ENCODE results near the gene JPT1.
A peak's percentile ranks its signal among the peaks of the same experiment; 100 is the strongest.

JPT1 gene

DNA sequence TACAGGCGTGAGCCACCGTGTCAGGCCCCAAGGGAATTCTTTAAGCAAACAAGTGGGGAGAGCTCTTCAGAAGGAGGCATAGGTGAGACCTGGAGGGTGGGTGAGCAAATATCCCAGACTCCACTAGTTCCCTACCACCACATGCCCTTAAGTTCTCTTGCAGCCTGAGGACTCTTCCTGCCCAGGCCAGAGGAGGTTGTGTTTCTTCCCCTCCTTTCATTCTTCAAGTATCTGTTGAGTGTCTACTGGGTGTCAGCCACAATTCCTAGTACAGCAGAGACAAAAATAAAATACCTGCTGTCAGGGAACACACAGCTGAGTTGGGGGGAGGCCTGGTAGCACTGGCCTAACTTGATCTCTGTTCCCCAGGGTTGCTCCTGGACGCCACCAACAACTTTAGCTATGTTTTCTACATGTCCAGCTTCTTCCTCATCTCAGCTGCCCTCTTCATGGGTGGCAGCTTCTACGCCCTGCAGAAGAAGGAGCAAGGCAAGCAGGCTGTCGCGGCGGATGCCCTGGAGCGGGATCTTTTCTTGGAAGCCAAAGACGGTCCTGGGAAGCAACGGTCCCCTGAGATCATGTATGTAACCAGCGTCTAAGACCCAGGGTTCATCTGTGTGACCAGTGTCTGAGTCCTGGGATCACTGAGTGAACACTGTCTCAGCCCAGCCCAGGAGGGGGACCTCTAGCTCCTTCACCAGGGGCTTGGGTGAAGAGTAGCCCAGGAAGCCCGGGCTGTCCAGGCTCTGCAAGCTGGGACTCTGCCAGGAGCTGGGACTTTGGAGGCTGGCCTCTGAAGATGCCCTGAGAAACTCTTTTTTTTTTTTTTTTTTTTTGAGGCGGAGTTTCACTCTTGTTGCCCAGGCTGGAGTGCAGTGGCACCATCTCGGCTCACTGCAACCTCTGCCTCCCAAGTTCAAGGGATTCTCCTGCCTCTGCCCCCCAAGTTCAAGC, 50.4 kb downstream of the JPT1 start:
- DNase-seq: no peak

DNA sequence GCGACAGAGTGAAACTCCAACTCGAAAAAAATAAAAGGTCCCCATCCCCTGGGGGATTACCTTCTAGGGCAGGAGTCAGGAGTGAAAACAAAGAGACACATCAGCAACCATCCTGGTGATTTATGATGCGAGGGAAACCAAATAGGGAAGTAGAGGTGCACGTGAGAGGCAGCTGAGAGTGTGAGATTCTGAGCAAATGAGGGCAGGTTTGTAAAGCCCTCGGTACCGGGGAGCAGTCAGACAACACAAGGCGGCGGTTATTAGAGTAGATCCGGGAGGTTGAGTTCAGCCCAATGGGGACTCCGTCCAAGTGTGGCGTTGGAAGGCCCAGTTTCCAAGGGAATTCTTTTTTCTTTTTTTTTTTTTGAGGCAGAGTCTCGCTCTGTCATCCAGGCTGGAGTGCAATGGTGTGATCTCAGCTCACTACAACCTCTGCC, 51.9 kb downstream of the JPT1 start:
- no peak for DNase-seq

DNA sequence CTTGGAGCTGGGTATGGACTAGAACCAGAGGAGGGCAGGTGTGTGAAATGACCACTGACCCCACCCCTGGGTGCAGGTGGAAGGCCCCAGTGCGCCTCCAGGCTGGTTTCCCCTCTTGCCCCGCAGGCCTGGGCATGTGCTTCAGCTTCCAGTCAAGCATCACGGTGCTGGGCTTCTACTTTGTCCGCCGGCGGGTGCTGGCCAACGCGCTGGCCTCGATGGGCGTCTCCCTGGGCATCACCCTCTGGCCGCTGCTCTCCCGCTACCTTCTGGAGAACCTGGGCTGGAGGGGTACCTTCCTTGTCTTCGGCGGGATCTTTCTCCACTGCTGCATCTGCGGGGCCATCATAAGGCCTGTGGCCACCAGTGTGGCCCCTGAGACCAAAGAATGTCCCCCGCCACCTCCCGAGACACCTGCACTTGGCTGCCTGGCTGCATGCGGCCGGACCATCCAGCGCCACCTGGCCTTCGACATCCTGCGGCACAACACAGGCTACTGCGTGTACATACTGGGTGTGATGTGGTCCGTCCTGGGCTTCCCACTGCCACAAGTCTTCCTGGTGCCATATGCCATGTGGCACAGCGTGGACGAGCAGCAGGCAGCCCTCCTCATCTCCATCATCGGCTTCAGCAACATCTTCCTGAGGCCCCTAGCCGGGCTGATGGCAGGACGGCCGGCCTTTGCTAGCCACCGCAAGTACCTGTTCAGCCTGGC, 54.3 kb downstream of the JPT1 start:
- DNase-seq: no peak

DNA sequence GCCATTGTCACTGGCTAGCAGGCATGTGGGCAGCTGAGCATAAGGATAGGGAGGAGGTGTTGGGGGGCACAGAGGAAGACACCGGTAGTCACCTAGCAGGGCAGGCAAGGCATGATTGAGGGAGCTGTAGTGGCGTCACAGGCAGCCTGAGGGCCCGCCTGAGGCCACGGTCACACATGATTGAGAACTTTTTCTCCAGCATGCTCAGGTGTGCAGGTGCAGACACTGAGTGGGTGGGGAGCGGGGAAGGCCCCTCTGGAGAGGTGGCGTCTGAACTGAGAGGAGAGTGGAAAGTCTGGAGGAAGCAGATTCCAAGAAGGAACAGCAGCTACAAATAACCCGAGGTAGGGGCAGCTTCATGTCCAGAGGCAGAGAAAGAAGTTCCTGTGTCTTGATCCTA, 55.5 kb downstream of the JPT1 start:
- DNase-seq: no peak

DNA sequence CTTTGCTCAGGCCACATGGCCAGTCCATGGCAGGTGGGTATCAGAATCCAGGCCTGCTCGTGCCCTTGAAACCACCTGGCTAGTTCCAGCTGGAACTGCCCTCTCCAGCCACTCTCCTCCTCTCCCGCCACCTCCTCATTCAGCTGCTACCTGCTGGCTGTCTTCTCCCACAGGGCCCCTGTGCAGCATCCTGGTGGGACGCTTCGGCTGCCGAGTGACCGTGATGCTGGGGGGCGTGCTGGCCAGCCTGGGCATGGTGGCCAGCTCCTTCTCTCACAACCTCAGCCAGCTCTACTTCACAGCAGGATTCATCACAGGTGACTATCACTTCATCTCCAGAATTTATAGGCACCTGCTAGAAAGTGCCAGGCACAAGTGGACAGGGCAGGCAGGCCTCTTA, 56.4 kb downstream of the JPT1 start:
- no peak for DNase-seq

DNA sequence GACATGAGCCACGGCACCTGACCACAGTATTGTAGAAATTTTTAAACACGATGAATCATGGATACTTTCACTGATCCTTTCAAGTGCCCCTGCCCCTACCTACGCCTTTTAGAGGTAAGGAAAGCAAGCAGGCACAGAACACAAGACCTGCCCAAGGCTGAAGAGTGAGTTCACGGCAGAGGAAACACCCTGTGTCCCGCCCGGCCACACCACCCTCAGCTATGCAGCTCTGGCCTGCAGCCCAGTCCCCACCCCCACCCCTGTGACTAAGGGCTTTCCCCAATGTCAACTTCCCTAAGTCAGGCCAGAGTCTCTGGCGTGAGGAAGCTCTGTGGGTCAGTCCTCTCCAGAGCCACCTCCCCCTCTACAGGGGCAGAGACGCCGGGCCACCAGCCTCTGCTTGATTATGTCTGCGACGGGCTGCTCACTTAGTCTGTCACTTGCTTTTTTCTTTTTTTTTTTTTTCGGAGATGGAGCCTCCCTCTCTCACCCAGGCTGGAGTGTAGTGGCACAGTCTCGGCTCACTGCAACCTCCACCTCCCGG, 58.2 kb downstream of the JPT1 start:
- DNase-seq: no peak

DNA sequence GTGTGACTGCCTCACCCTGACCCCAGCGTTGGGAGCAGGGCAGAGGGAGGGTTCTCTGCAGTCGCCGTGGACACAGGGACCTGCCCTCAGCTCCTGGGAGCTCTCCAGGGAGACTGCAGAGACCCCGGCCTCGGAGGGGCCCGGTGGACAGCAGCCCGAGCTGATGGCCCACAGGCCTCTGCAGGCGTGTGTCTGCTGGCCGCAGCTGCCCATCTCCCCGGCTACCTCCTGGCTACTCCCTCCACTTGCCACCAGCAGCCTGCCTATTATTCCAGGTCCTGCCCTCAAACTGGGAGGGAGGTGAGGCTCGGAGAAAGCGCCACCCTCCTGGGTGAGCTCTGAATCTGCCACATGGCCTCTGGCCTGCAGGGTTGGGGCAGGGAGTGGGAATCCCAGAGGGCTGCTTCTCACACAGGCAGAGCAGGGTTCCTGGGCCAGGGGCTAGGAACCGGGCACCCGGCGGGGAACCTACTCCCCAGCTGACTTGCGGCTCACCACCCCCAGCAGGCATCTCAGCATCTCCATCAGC, 59.4 kb downstream of the JPT1 start:
- DNase-seq: no peak

DNA sequence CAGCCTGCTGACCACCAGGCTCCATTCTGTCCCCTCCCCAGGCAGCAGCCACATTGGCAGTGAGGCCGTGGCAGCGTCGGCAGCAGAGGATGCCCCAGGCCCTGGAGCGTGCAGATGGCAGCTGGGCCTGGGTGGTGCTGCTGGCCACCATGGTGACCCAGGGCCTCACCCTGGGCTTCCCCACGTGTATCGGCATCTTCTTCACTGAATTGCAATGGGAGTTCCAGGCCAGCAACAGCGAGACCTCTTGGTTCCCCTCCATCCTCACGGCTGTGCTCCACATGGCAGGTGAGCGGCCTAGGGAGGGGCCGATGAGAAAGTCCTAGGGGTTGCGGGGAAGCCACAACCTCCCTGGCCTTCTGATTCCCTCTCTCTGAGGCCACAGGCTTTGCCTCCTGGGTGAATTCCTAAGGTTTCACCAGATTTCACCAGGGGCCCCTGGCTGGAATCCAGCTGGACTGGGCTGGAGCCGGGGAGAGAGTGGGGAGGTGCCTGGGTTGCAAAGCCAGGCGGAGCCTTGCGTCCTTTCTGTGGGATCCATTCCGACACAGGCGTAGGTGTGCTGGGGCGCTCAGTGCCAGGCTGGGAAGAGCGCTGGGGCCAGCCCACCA, 60.7 kb downstream of the JPT1 start:
- no peak for DNase-seq

DNA sequence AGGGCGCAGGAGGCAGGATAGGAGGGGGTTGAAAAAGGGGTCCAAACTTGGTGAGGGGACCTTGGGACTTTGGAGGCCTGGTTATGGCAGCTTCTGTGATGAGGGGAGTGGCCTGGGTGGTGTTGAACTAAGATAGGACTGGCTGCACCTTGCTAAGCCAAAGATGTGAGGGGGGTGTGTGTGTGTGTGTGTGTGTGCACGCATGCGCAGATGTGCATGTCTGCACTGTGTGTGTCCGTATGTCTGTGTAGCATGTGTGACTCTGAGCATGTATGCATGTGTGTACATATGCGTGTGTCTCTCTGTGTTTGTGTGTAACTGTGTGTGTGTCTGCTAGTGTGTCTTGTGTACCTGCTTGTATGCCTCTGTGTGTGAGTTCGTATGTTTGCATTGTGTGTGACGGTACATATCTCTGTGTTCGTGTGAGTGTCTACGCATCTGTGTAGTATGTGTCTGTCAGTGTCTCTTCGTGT, 62.4 kb downstream of the JPT1 start:
- DNase-seq: no peak

DNA sequence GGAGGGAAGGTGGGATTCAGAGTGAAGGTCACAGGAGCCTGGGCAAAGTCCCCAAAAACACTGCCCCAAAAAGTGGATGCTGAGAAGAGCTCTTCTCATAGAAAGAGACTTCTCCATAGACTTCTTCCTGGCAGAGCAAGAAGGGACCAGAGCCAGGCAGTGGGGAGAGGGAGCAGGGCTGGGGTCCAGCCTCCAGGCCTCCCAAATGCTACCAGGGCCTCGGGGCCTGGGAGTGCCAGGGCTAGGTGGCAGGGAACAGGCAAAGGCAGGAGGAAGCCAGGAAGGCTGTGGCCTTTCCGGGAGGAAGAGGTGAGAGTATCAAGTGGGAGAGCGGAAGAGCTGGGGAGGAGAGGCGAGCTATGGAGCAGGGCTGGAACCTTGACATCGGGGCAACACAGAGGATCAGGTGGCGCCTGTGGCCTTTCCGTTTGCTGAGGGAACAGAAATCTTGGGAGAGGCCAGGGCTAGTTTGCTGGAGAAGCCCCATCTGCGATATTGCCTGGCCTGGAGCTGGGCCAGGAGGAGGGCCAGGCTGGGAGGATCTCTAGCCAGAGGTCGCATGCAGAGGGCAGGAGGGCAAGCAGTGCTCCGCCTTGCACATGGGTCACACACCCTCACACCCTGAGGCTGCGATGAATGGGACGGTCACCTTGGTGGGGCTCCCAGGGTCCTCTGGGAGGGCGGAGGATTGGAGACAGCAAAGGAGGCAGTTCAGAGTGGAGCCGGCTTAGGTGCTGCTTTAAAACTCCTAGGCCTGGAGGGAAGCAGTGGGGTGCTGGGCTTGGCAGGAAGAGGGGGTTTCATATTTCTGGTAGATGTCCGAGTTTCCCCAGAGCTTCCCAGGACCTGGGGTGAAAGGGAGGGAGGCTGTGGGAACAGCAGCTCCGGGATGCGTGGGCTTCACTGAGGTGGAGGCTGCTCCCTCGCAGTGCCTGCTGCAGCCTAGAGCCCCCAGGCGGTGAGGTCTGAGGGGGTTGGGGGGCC, 63.1 kb downstream of the JPT1 start:
- no peak for DNase-seq

DNA sequence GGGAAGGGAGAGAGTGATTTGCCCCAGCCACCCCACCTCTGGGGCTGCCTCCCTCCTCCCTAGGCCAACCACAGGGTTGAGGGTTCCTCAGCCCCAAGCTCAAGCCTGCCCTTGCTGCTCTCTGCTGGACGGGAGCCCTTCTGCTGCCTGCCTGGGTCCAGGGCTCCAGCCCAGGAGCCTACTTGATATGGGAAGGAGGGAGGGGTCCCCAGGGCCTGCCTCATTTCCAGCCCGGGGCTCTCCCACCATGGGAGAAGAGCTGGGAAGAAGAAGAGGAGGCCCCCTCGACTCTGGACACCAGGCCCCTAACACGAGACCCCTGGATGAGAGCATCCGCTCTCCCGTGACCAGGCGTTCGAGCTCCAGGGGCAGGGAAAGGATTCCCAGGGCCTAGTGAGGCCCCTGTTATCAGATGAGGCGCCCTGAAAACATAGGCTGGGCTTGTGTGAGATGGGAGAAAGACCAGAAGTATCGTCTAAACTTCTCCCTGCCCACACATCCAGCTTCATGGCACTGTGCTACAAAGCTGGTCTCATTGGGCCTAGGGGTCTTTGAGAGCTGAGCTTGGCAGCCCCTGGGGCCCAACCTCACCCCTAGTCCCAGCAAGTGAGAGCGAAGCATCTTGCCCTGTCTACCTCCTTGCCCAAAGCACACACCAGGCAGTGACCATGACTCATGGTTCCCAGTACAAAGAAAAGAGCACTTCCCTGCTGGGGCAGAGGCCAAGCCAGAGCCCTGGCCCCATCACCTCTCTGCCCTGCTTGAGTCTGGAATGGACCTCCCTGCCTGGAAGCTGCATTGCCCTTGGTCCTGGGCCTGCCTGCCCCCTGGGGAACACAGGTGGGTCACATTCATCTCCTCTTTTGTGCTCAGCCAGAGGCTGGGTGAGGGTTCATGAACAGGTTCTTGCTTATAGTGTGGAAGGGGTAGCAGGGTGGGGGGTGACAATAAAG, 65.6 kb downstream of the JPT1 start:
- no peak for DNase-seq

DNA sequence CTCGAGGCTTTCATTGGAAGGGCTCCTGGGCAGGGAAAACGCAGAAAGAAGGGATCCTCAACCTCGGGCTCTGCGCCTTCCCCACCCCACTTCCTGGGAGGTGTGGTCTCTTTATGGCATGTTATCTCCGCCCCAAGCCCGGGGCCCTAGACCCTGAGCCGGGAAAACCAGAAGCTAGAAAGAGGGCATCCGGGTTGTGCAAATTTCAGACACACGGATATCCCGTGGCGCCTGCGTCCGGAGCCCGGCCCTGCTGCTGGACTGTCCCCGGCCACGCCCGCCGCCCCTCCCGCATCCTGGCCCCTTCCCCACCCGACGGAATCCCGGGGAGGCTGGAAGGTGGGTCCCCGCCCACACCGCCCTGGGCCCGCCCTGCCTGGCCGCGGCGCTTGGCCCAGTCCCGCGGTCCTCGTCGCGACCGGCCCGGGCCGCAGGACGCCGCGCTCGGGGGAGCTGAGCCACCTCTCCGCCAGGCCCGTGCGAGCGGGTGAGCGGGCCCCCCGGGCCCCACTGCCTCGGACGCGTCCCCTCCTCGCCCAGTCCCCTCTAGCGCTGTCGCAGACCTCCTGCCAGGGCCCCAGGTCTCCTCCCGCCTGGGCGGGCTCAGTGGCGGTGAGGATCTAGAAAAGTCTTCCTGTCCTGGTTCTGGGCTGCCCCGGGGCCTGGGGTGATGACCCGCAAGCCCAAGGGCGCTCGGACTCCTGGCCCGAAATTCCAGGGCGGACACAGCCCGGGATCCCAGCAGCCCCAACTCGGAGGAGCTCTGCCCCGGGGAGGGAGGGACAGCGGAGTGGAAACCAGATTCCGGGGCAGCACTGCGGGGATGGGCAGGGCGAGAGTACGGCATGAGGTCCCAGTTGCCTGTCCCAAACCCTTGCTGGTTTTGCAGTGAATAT, 66.5 kb downstream of the JPT1 start, which contains the start of gene SLC16A5:
TSS of gene SLC16A5 (plus strand) at position 397 of the 896 bp plus-strand sequence. CDS start 5,683 bp downstream, outside the sequence.
- peak; percentile 21 for DNase-seq

DNA sequence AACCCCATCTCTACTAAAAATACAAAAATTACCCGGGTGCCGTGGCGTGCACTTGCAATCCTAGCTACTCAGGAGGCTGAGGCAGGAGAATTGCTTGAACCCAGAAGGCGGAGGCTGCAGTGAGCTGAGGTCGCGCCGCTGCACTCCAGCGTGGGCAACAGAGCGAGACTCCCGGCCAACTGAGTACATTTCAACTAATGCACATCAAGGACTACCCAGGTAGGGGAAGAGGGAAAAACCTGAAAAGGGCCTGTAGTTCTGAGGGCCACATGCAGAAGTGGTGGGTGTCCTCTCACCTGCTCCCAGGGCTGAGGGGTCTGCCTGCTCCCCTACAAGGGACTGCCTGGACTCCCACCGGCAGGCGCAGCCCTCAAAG, 67.1 kb downstream of the JPT1 start:
- no peak for DNase-seq

DNA sequence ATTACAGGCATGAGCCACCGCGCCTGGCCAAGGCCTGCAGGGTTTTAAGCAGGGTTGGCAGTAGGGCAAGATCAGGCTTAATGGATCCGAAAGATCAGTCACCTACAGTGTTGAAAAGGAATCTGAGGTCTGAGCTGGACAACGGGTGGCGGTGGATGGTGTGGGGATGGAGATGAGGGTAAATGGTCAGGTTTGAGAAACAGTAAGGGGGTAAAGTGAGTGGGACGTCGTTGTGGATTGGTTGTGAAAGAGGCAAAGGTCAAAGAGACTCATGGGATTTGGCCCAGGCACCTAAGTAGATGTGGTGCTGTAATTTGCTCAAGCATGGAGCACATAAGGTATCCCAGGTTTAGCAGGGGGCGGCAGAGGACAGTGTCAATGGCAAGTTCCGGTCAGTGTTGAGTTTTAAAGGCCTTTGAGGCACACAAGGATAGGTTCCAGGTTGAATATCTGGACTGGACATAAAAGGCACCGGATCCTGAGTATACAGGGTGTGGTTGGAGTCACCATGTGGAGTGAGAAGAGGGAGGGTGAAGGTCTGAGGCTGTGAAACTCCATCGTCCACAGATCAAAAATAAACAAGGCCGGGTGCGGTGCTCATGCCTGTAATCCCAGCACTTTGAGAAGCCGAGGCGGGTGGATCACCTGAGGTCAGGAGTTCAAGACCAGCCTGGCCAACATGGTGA, 67.7 kb downstream of the JPT1 start:
- no peak for DNase-seq
